ENCODE measurements around the gene UNC45A. TPM values are rescaled to one million over a fixed set of nuclear protein-coding genes. Genes with fewer than 3 reads are reported as not detected.
A peak's percentile ranks its signal among the peaks of the same experiment; 100 is the strongest.
"Not testable (repeated sequence)": the region's sequence is repeated elsewhere in the genome, so short reads cannot be mapped to it uniquely, and the experiment has no call there.

The UNC45A gene
- total and polyA plus RNA-seq, 2 donors, result 37.2 to 110 TPM

- Histone ChIP-seq H3K36me3 (ENCODE audit: insufficient read depth) (peaks cover 5% of the 10 kb centered on the region), H3K4me3 (ENCODE audit: low read depth, low read length) (no peak overlapping the region), H3K27ac (ENCODE audit: low read depth) (no peak overlapping the region), H3K4me1 (ENCODE audit: insufficient read depth) (no peaks in the 10 kb centered on the region)
- WGBS, result 91% methylated on average over 33 of the region's 33 CpGs
- DNase-seq (ENCODE audit: extremely low spot score), result no peak
Observed at GRCh38 chr15:90893175-90894090, 41.7 kb upstream of the UNC45A start.

- H3K4me3 ChIP-seq (ENCODE audit: low read depth, low read length), result no peak overlapping the region
- DNase-seq (ENCODE audit: extremely low spot score), result no peak
- H3K36me3 ChIP-seq (ENCODE audit: insufficient read depth), result peaks cover 5% of the 10 kb centered on the region
- H3K27ac ChIP-seq (ENCODE audit: low read depth), result no peak overlapping the region
- WGBS, result 63% methylated on average over 10 of the region's 10 CpGs
- H3K4me1 ChIP-seq (ENCODE audit: insufficient read depth), result no peaks in the 10 kb centered on the region
Observed at GRCh38 chr15:90895571-90896117, 39.4 kb upstream of the UNC45A start.

GRCh38 chr15:90897131-90897655 lies 37.9 kb upstream of the UNC45A start:
- 89% methylated on average over 14 of the region's 14 CpGs for WGBS
- not testable (repeated sequence) for H3K4me3 ChIP-seq (ENCODE audit: low read depth, low read length); DNase-seq (ENCODE audit: extremely low spot score); H3K27ac ChIP-seq (ENCODE audit: low read depth); H3K36me3 ChIP-seq (ENCODE audit: insufficient read depth); H3K4me1 ChIP-seq (ENCODE audit: insufficient read depth)

GRCh38 chr15:90901175-90902039 lies 33.7 kb upstream of the UNC45A start:
- WGBS, result 56% methylated on average over 14 of the region's 14 CpGs
- no peak for DNase-seq (ENCODE audit: extremely low spot score)
- Histone ChIP-seq H3K36me3 (ENCODE audit: insufficient read depth) (no peaks in the 10 kb centered on the region), H3K4me1 (ENCODE audit: insufficient read depth) (no peaks in the 10 kb centered on the region), H3K27ac (ENCODE audit: low read depth) (no peak overlapping the region), H3K4me3 (ENCODE audit: low read depth, low read length) (no peak overlapping the region)

- H3K36me3 ChIP-seq (ENCODE audit: insufficient read depth), result no peaks in the 10 kb centered on the region
- peak overlapping the region; percentile 81 for H3K4me3 ChIP-seq (ENCODE audit: low read depth, low read length)
- H3K27ac ChIP-seq (ENCODE audit: low read depth), result peak overlapping the region; percentile 90
- no peak for DNase-seq (ENCODE audit: extremely low spot score)
- H3K4me1 ChIP-seq (ENCODE audit: insufficient read depth), result no peaks in the 10 kb centered on the region
- WGBS, result under 1% methylated on average over 71 of the region's 71 CpGs
Observed at GRCh38 chr15:90902040-90902839, 32.8 kb upstream of the UNC45A start.

- Histone ChIP-seq H3K36me3 (ENCODE audit: insufficient read depth) (no peaks in the 10 kb centered on the region), H3K4me1 (ENCODE audit: insufficient read depth) (no peaks in the 10 kb centered on the region), H3K4me3 (ENCODE audit: low read depth, low read length) (peak within 1 kb of the TSS; percentile 81), H3K27ac (ENCODE audit: low read depth) (peak within 1 kb of the TSS; percentile 90)
- under 1% methylated on average over 81 of the region's 81 CpGs for WGBS
- no peak for DNase-seq (ENCODE audit: extremely low spot score)
Observed at GRCh38 chr15:90902840-90903732, 32.0 kb upstream of the UNC45A start, which contains the start of gene MAN2A2. MAN2A2 (plus strand) TSS chr15:90903302; CDS start chr15:90904208, 906 bp downstream.

- Histone ChIP-seq H3K4me1 (ENCODE audit: insufficient read depth) (no peaks in the 10 kb centered on the region), H3K4me3 (ENCODE audit: low read depth, low read length) (no peak overlapping the region), H3K27ac (ENCODE audit: low read depth) (no peak overlapping the region), H3K36me3 (ENCODE audit: insufficient read depth) (no peaks in the 10 kb centered on the region)
- DNase-seq (ENCODE audit: extremely low spot score), result no peak
- WGBS, result 73% methylated on average over 18 of the region's 18 CpGs
Observed at GRCh38 chr15:90903733-90904536, 31.1 kb upstream of the UNC45A start.

- WGBS, result 94% methylated on average over 9 of the region's 9 CpGs
- DNase-seq (ENCODE audit: extremely low spot score), result no peak
- H3K4me3 ChIP-seq (ENCODE audit: low read depth, low read length), result no peak overlapping the region
- H3K4me1 ChIP-seq (ENCODE audit: insufficient read depth), result no peaks in the 10 kb centered on the region
- peaks cover under 1% of the 10 kb centered on the region for H3K36me3 ChIP-seq (ENCODE audit: insufficient read depth)
- H3K27ac ChIP-seq (ENCODE audit: low read depth), result no peak overlapping the region
Observed at GRCh38 chr15:90904746-90905145, 30.3 kb upstream of the UNC45A start.

GRCh38 chr15:90905306-90906180 lies 29.5 kb upstream of the UNC45A start:
- no peak overlapping the region for H3K4me3 ChIP-seq (ENCODE audit: low read depth, low read length)
- H3K4me1 ChIP-seq (ENCODE audit: insufficient read depth), result no peaks in the 10 kb centered on the region
- H3K36me3 ChIP-seq (ENCODE audit: insufficient read depth), result peaks cover 3% of the 10 kb centered on the region
- WGBS, result 93% methylated on average over 28 of the region's 28 CpGs
- H3K27ac ChIP-seq (ENCODE audit: low read depth), result no peak overlapping the region
- no peak for DNase-seq (ENCODE audit: extremely low spot score)

GRCh38 chr15:90906181-90906849 lies 28.8 kb upstream of the UNC45A start:
- peaks cover 3% of the 10 kb centered on the region for H3K36me3 ChIP-seq (ENCODE audit: insufficient read depth)
- H3K4me1 ChIP-seq (ENCODE audit: insufficient read depth), result no peaks in the 10 kb centered on the region

More at GRCh38 chr15:90906181-90906849, 28.8 kb upstream of the UNC45A start:
- H3K27ac ChIP-seq (ENCODE audit: low read depth), result no peak overlapping the region
- WGBS, result 96% methylated on average over 11 of the region's 11 CpGs
- DNase-seq (ENCODE audit: extremely low spot score), result no peak
- no peak overlapping the region for H3K4me3 ChIP-seq (ENCODE audit: low read depth, low read length)

Measured in urinary bladder (tissue), 4 donors.